SU-DHL-6 (cell line): ENCODE results near the gene EPHB2.

ENCODE experiments used
- H2AFZ ChIP-seq: fragments of 200-600 bp; sonication (generic); 2 replicates; pipeline ENCODE4 v1.6.1; 2014; ENCODE audit warnings: low read depth, mild to moderate bottlenecking, moderate library complexity, mixed read lengths, antibody characterized with exemption, low read length; ENCODE audit not compliant: severe bottlenecking
- H3F3A ChIP-seq: fragments of 200-600 bp; shearing (Covaris generic); 2 replicates; pipeline ENCODE4 v1.6.0; 2016; ENCODE audit warnings: antibody characterized with exemption, mild to moderate bottlenecking; ENCODE audit not compliant: insufficient read depth
- H3K27ac ChIP-seq: fragments of 200-600 bp; sonication (generic); 2 replicates; pipeline ENCODE4 v1.5.1; 2016; ENCODE audit warnings: low read depth, mild to moderate bottlenecking, low read length, moderate library complexity, mixed read lengths
- H3K27me3 ChIP-seq: fragments of 200-600 bp; sonication (generic), shearing (Covaris generic); 2 replicates; pipeline ENCODE4 v1.6.0; 2014; ENCODE audit warnings: mild to moderate bottlenecking, low read length
- H3K36me3 ChIP-seq: fragments of 200-600 bp; sonication (generic); 2 replicates; pipeline ENCODE4 v1.6.1; 2014; ENCODE audit warnings: mild to moderate bottlenecking, low read length, mixed read lengths
- H3K4me2 ChIP-seq: fragments of 300-600, 200-600 bp; shearing (Covaris generic), sonication (generic); 2 replicates; pipeline ENCODE4 v1.6.0; 2014; ENCODE audit warnings: low read length, low read depth, mild to moderate bottlenecking; ENCODE audit not compliant: poor library complexity, severe bottlenecking
- H3K4me3 ChIP-seq: fragments of 200-600 bp; sonication (generic); 2 replicates; pipeline ENCODE4 v1.5.1; 2014; ENCODE audit warnings: antibody characterized with exemption, low read length, mild to moderate bottlenecking, mixed read lengths; ENCODE audit not compliant: insufficient read depth, poor library complexity, severe bottlenecking
- H3K79me2 ChIP-seq: fragments of 200-600 bp; sonication (generic); 2 replicates; pipeline ENCODE4 v1.6.1; 2014; ENCODE audit warnings: mild to moderate bottlenecking, low read length, moderate library complexity; ENCODE audit not compliant: insufficient read depth
- H3K9ac ChIP-seq: fragments of 200-600 bp; sonication (generic); 2 replicates; pipeline ENCODE4 v1.7.0; 2014; ENCODE audit warnings: mild to moderate bottlenecking, low read length
- H3K9me2 ChIP-seq: fragments of 200-600 bp; sonication (generic); replicated peaks from 2 replicates; pipeline ENCODE4 v1.6.1; 2014; ENCODE audit warnings: low read length; ENCODE audit not compliant: insufficient read depth
- H3K9me3 ChIP-seq: fragments of 200-600 bp; sonication (generic); 2 replicates; pipeline ENCODE4 v1.6.1; 2014; ENCODE audit warnings: low read length, mixed read lengths; ENCODE audit not compliant: insufficient read depth
- H4K20me1 ChIP-seq: fragments of 200-600 bp; sonication (generic); 2 replicates; pipeline ENCODE4 v1.6.1; 2014; ENCODE audit warnings: low read depth, mild to moderate bottlenecking, antibody characterized with exemption, low read length, moderate library complexity, mixed read lengths
- CTCF ChIP-seq: fragments of 200-600 bp; sonication (generic); IDR thresholded peaks from one replicate; pipeline ENCODE4 v1.5.1; 2017; ENCODE audit warnings: antibody characterized with exemption, mild to moderate bottlenecking, low read length, moderate library complexity; ENCODE audit not compliant: insufficient read depth, poor library complexity, severe bottlenecking
- EZH2phosphoT487 ChIP-seq: fragments of 200-600 bp; sonication (generic), shearing (Covaris generic); conservative IDR thresholded peaks from 2 replicates; pipeline ENCODE4 v1.6.1; 2018; ENCODE audit warnings: mild to moderate bottlenecking, antibody characterized with exemption, low read length, moderate library complexity, mixed read lengths

The EPHB2 gene

DNA sequence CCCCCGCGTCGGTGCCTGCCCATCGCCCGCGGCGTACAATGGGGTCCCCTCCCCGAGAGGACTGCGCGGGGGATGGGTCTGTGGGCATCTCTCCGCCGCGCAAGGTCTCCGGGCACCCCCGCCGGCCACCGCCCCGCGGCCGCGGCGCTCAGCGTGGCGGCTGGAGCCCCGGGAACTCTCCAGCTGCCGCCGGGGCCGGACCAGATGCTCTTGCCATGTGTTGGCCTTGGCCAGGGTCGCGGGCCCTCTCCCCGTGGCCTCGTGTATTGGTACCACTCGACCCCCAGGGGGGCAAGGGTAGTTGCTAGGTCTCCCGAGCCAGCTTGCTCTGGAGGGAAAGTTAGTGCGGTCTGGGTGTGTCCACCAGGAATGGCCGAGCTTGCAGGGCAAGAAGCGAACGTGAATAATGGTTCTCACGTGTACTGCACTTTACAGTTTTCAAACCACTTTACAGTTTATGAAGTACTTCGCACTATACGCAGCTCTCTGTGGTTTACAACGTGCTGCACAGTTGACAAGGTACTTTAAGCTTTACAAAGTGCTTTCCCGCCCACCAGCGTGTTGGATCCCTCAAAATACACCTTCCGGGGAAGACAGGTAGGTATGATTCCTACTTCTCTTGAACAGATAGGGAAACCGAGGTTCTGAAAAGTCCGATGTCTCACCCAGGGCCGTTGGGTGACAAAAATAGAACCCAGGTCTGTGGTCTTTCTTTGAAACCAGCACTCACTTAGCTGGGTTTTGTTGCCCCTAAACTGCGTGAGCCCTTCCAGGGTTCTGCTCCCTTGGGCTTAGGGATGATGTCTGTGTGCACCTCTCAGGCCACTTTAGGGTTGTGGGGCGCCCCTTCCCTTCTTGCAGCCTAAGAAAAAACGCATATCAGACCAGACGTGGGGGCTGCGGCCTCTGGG, 1.2 kb downstream of the EPHB2 start:
- Histone ChIP-seq H4K20me1 (no peaks in the 10 kb centered on the region), H3K36me3 (no peaks in the 10 kb centered on the region), H3F3A (no peaks in the 10 kb centered on the region), H3K79me2 (no peaks in the 10 kb centered on the region), H3K9me3 (no peaks in the 10 kb centered on the region), H2AFZ (no peak overlapping the region), H3K4me2 (no peak overlapping the region), H3K9me2 (no peaks in the 10 kb centered on the region), H3K9ac (no peak overlapping the region), H3K27ac (no peak overlapping the region), H3K4me3 (no peak overlapping the region), H3K27me3 (no peaks in the 10 kb centered on the region)
- TF ChIP-seq EZH2phosphoT487 (no peak), CTCF (no peak)

GRCh38 chr1:22712502-22713271, 2.0 kb downstream of the EPHB2 start:
- no peaks in the 10 kb centered on the region for H3F3A ChIP-seq
- H3K4me2 ChIP-seq, result no peak overlapping the region
- H3K9me3 ChIP-seq, result no peaks in the 10 kb centered on the region
- H3K9ac ChIP-seq, result no peak overlapping the region
- H3K27ac ChIP-seq, result no peak overlapping the region
- no peak overlapping the region for H3K4me3 ChIP-seq
- H3K9me2 ChIP-seq, result no peaks in the 10 kb centered on the region
- no peaks in the 10 kb centered on the region for H3K36me3 ChIP-seq
- no peaks in the 10 kb centered on the region for H3K79me2 ChIP-seq
- H3K27me3 ChIP-seq, result no peaks in the 10 kb centered on the region
- H4K20me1 ChIP-seq, result no peaks in the 10 kb centered on the region
- TF ChIP-seq EZH2phosphoT487, result no peak
- TF ChIP-seq CTCF, result no peak
- no peak overlapping the region for H2AFZ ChIP-seq

DNA sequence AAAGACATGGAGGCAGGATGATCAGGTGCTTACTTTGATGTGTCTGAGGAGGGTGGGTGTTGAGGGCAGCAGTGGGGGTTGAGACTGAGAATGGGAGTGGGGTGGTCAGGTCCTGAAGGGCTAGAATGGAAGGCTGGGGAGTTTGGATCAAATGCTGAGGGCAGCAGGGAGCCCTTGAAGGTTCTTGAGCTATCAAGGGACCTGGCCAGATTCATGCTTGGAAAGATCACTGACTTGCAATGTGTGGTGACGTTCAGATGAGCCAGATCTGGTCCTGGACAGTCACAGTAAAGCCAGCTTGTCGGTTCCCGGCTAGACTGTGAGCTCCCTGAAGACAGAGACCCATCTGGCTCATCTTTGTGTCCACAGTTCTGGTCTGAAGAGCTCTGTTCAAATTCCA, 3.8 kb downstream of the EPHB2 start:
- no peak overlapping the region for H3K27ac ChIP-seq
- H3K36me3 ChIP-seq, result no peaks in the 10 kb centered on the region
- no peaks in the 10 kb centered on the region for H3K9me3 ChIP-seq
- H3K79me2 ChIP-seq, result no peaks in the 10 kb centered on the region
- H3F3A ChIP-seq, result no peaks in the 10 kb centered on the region
- no peaks in the 10 kb centered on the region for H3K9me2 ChIP-seq
- TF ChIP-seq EZH2phosphoT487 (no peak), CTCF (no peak)
- no peak overlapping the region for H2AFZ ChIP-seq
- H4K20me1 ChIP-seq, result no peaks in the 10 kb centered on the region
- no peak overlapping the region for H3K4me3 ChIP-seq
- H3K4me2 ChIP-seq, result no peak overlapping the region
- H3K27me3 ChIP-seq, result no peaks in the 10 kb centered on the region
- H3K9ac ChIP-seq, result no peak overlapping the region
